Activated CD4-positive, alpha-beta T cell treated with anti-CD3 and anti-CD28 coated beads for 36 hours (primary cell): Measurements from ENCODE around the gene THBS1. TPM values are rescaled to one million over a fixed set of nuclear protein-coding genes. Genes with fewer than 3 reads are reported as not detected.

Source experiments
- ATAC-seq: fragments of 200-7000 bp; cut with Tn5 transposase; one replicate; pipeline ENCODE4 v1.10.0; 2021; ENCODE audit warnings: mild to moderate bottlenecking, moderate library complexity
- CTCF ChIA-PET: fragments of 350-600 bp; sonication (Branson Sonifier 250); formaldehyde crosslinking; loops from one replicate; lab custom pipeline; 2021; ENCODE audit warnings: antibody characterized with exemption; lab: Charles Lee
- POLR2A ChIA-PET: fragments of 350-600 bp; sonication (Branson Sonifier 250); formaldehyde crosslinking; loops from one replicate; lab custom pipeline; 2021; ENCODE audit warnings: antibody characterized with exemption, inconsistent platforms; lab: Charles Lee
- DNase-seq: peaks from one replicate; pipeline ENCODE4 v3.0.0-alpha.2; 2020
- H3K27ac Mint-ChIP-seq: one replicate; pipeline ENCODE4 v1.8.0; 2021; ENCODE audit warnings: mixed read lengths
- H3K27me3 Mint-ChIP-seq: one replicate; pipeline ENCODE4 v1.8.0; 2021; ENCODE audit warnings: mixed read lengths
- H3K36me3 Mint-ChIP-seq: one replicate; pipeline ENCODE4 v1.8.0; 2021; ENCODE audit warnings: low read depth, mixed read lengths
- H3K4me1 Mint-ChIP-seq: one replicate; pipeline ENCODE4 v1.8.0; 2021; ENCODE audit warnings: mixed read lengths
- H3K4me3 Mint-ChIP-seq: one replicate; pipeline ENCODE4 v1.8.0; 2021; ENCODE audit warnings: mild to moderate bottlenecking, moderate library complexity, mixed read lengths
- H3K9me3 Mint-ChIP-seq: one replicate; pipeline ENCODE4 v1.8.0; 2021; ENCODE audit warnings: low read depth, mixed read lengths
- intact Hi-C, 2 experiments: fragments of 100-400 bp; cut with DNase I in 1 of 2; cut with micrococcal nuclease in 1 of 2; formaldehyde crosslinking; loops; one replicate each; pipeline versions ENCODE4 v1.14.2 to v1.15.1; 2022 to 2024; cut with DNase I, micrococcal nuclease
- total RNA-seq, 2 experiments: library from RNA; stranded (reverse); gene quantifications; one replicate each; pipeline ENCODE4 v1.2.3, GENCODE V29; 2021

The THBS1 gene
- total RNA-seq, 2 experiments from 2014 or later, result 0.23 to 0.57 TPM

GRCh38 chr15:39625856-39626255 lies 45.0 kb downstream of the THBS1 start:
- peaks cover 11% of the 10 kb centered on the region for H3K9me3 Mint-ChIP-seq
- DNase-seq, result no peak
- no peak overlapping the region for H3K4me3 Mint-ChIP-seq
- H3K4me1 Mint-ChIP-seq, result peaks cover 74% of the 10 kb centered on the region
- peaks cover 2% of the 10 kb centered on the region for H3K27me3 Mint-ChIP-seq
- H3K27ac Mint-ChIP-seq, result peak overlapping the region; percentile 93
- ChIA-PET CTCF (interaction anchor here (1.6 kb wide), 1 partner anchor 60 kb away, joined by 4 read pairs; no protein-coding TSS in a partner anchor), POLR2A (no interaction called here)
- intact Hi-C loops, result loop anchor here (1.0 to 10.0 kb wide), 5 partner anchors 17 to 1011 kb away; partner anchors contain the start of genes EIF2AK4 (in 1 of the 2) and FSIP1 (in 1 of the 2)
- no peak for ATAC-seq
- peaks cover 6% of the 10 kb centered on the region for H3K36me3 Mint-ChIP-seq

- Mint-ChIP-seq H3K36me3 (peaks cover 6% of the 10 kb centered on the region), H3K27me3 (no peaks in the 10 kb centered on the region), H3K27ac (peak overlapping the region; percentile 7), H3K9me3 (peaks cover 11% of the 10 kb centered on the region), H3K4me3 (no peak overlapping the region), H3K4me1 (peaks cover 81% of the 10 kb centered on the region)
- POLR2A ChIA-PET, result no interaction called here
- ATAC-seq (no peak), DNase-seq (no peak)
- intact Hi-C loops, result loop anchor here in 1 of 2 experiments (5.0 to 10.0 kb wide), 3 partner anchors 305 to 1013 kb away; partner anchors contain the start of gene EIF2AK4
- CTCF ChIA-PET, result interaction anchor here (0.6 to 1.2 kb wide), 2 partner anchors 47 to 129 kb away, joined by 3 to 4 read pairs; partner anchors contain the start of gene THBS1
These were observed 46.7 kb downstream of the THBS1 start for GRCh38 chr15:39627451-39628143.

GRCh38 chr15:39628144-39628508 lies 47.2 kb downstream of the THBS1 start:
- DNase-seq (no peak), ATAC-seq (no peak)
- H3K9me3 Mint-ChIP-seq, result peaks cover 11% of the 10 kb centered on the region
- ChIA-PET POLR2A (no interaction called here), CTCF (interaction anchor here (0.6 to 1.2 kb wide), 2 partner anchors 13 to 936 kb away, joined by 3 to 4 read pairs; no protein-coding TSS in a partner anchor)
- no peak overlapping the region for H3K4me3 Mint-ChIP-seq
- peaks cover 6% of the 10 kb centered on the region for H3K36me3 Mint-ChIP-seq
- no peaks in the 10 kb centered on the region for H3K27me3 Mint-ChIP-seq
- H3K27ac Mint-ChIP-seq, result peak overlapping the region; percentile 7
- intact Hi-C loops, result loop anchor here in 1 of 2 experiments (5.0 to 10.0 kb wide), 3 partner anchors 304 to 1013 kb away; partner anchors contain the start of gene EIF2AK4
- peaks cover 75% of the 10 kb centered on the region for H3K4me1 Mint-ChIP-seq

GRCh38 chr15:39628546-39629257 lies 47.8 kb downstream of the THBS1 start:
- Mint-ChIP-seq H3K4me3 (no peak overlapping the region), H3K27ac (peak overlapping the region; percentile 83), H3K9me3 (peaks cover 11% of the 10 kb centered on the region), H3K27me3 (no peaks in the 10 kb centered on the region), H3K36me3 (peaks cover 6% of the 10 kb centered on the region), H3K4me1 (peaks cover 70% of the 10 kb centered on the region)
- ATAC-seq (no peak), DNase-seq (no peak)
- CTCF ChIA-PET, result interaction anchor here (0.6 to 1.2 kb wide), 2 partner anchors 13 to 937 kb away, joined by 3 to 4 read pairs; no protein-coding TSS in a partner anchor
- intact Hi-C loops, result loop anchor here in 1 of 2 experiments (5.0 to 10.0 kb wide), 3 partner anchors 304 to 1014 kb away; partner anchors contain the start of gene EIF2AK4
- POLR2A ChIA-PET, result no interaction called here

GRCh38 chr15:39629371-39629770 lies 48.5 kb downstream of the THBS1 start:
- Mint-ChIP-seq H3K4me3 (no peak overlapping the region), H3K27ac (peak overlapping the region; percentile 83), H3K4me1 (peaks cover 63% of the 10 kb centered on the region), H3K36me3 (peaks cover 6% of the 10 kb centered on the region), H3K27me3 (no peaks in the 10 kb centered on the region), H3K9me3 (peaks cover 11% of the 10 kb centered on the region)
- POLR2A ChIA-PET, result interaction anchor here (0.6 to 0.7 kb wide), 2 partner anchors 769 to 1689 kb away, joined by 3 to 5 read pairs; no protein-coding TSS in a partner anchor
- DNase-seq (peak; percentile 82), ATAC-seq (peak; percentile 74)
- intact Hi-C loops, result loop anchor here in 1 of 2 experiments (5.0 to 10.0 kb wide), 3 partner anchors 303 to 1015 kb away; partner anchors contain the start of gene EIF2AK4
- CTCF ChIA-PET, result interaction anchor here (0.5 to 1.2 kb wide), 3 partner anchors 12 to 98 kb away, joined by 3 to 4 read pairs (median 3); no protein-coding TSS in a partner anchor

- peaks cover 58% of the 10 kb centered on the region for H3K4me1 Mint-ChIP-seq
- POLR2A ChIA-PET, result interaction anchor here (0.7 kb wide), 1 partner anchor 769 kb away, joined by 5 read pairs; no protein-coding TSS in a partner anchor
- H3K4me3 Mint-ChIP-seq, result no peak overlapping the region
- CTCF ChIA-PET, result interaction anchor here (0.5 to 1.0 kb wide), 3 partner anchors 11 to 99 kb away, joined by 3 read pairs; no protein-coding TSS in a partner anchor
- no peaks in the 10 kb centered on the region for H3K27me3 Mint-ChIP-seq
- H3K27ac Mint-ChIP-seq, result peak overlapping the region; percentile 83
- ATAC-seq (no peak), DNase-seq (no peak)
- intact Hi-C loops, result loop anchor here in 1 of 2 experiments (5.0 to 10.0 kb wide), 3 partner anchors 302 to 1015 kb away; partner anchors contain the start of gene EIF2AK4
- H3K9me3 Mint-ChIP-seq, result peaks cover 11% of the 10 kb centered on the region
- H3K36me3 Mint-ChIP-seq, result peaks cover 6% of the 10 kb centered on the region
These were observed 49.0 kb downstream of the THBS1 start for GRCh38 chr15:39629906-39630305.

GRCh38 chr15:39631357-39631756 lies 50.5 kb downstream of the THBS1 start:
- Mint-ChIP-seq H3K36me3 (peaks cover 1% of the 10 kb centered on the region), H3K27me3 (peaks cover 2% of the 10 kb centered on the region), H3K4me3 (no peak overlapping the region), H3K4me1 (peaks cover 43% of the 10 kb centered on the region), H3K9me3 (peaks cover 5% of the 10 kb centered on the region), H3K27ac (peak overlapping the region; percentile 66)
- POLR2A ChIA-PET, result no interaction called here
- peak; percentile 47 for DNase-seq
- peak; percentile 38 for ATAC-seq
- CTCF ChIA-PET, result no interaction called here
- intact Hi-C loops, result no loop called here

- peaks cover 18% of the 10 kb centered on the region for H3K4me1 Mint-ChIP-seq
- H3K36me3 Mint-ChIP-seq, result no peaks in the 10 kb centered on the region
- no peaks in the 10 kb centered on the region for H3K9me3 Mint-ChIP-seq
- no peak overlapping the region for H3K4me3 Mint-ChIP-seq
- CTCF ChIA-PET, result no interaction called here
- no peak overlapping the region for H3K27ac Mint-ChIP-seq
- peaks cover 13% of the 10 kb centered on the region for H3K27me3 Mint-ChIP-seq
- ATAC-seq (no peak), DNase-seq (no peak)
- POLR2A ChIA-PET, result no interaction called here
- intact Hi-C loops, result no loop called here
These were observed 57.2 kb downstream of the THBS1 start for GRCh38 chr15:39638041-39638440.

GRCh38 chr15:39639037-39639436 lies 58.2 kb downstream of the THBS1 start:
- CTCF ChIA-PET, result no interaction called here
- peaks cover 28% of the 10 kb centered on the region for H3K4me1 Mint-ChIP-seq
- no peak overlapping the region for H3K27ac Mint-ChIP-seq
- H3K4me3 Mint-ChIP-seq, result no peak overlapping the region
- POLR2A ChIA-PET, result no interaction called here
- no peaks in the 10 kb centered on the region for H3K36me3 Mint-ChIP-seq
- DNase-seq (no peak), ATAC-seq (no peak)
- peaks cover 13% of the 10 kb centered on the region for H3K27me3 Mint-ChIP-seq
- no peaks in the 10 kb centered on the region for H3K9me3 Mint-ChIP-seq
- intact Hi-C loops, result no loop called here

GRCh38 chr15:39640665-39641064 lies 59.8 kb downstream of the THBS1 start:
- H3K4me1 Mint-ChIP-seq, result peaks cover 33% of the 10 kb centered on the region
- H3K27me3 Mint-ChIP-seq, result peaks cover 13% of the 10 kb centered on the region
- DNase-seq (no peak), ATAC-seq (no peak)
- intact Hi-C loops, result no loop called here
- ChIA-PET CTCF (interaction anchor here (1.2 to 1.5 kb wide), 3 partner anchors 11 to 17 kb away, joined by 3 to 7 read pairs (median 4); no protein-coding TSS in a partner anchor), POLR2A (interaction anchor here (0.6 kb wide), 1 partner anchor 1186 kb away, joined by 3 read pairs; the partner anchor contains the start of gene FAM98B)
- no peak overlapping the region for H3K27ac Mint-ChIP-seq
- no peaks in the 10 kb centered on the region for H3K9me3 Mint-ChIP-seq
- no peaks in the 10 kb centered on the region for H3K36me3 Mint-ChIP-seq
- no peak overlapping the region for H3K4me3 Mint-ChIP-seq
